ENCODE data around the gene DCP1A. TPM values are rescaled to one million over a fixed set of nuclear protein-coding genes. Genes with fewer than 3 reads are reported as not detected.
A peak's percentile ranks its signal among the peaks of the same experiment; 100 is the strongest.
"Not testable (repeated sequence)": the region's sequence is repeated elsewhere in the genome, so short reads cannot be mapped to it uniquely, and the experiment has no call there.

The DCP1A gene
- total and polyA plus RNA-seq, 5 experiments from 2014 or later: 36.4 to 80.5 (median 68.5) TPM

DNA sequence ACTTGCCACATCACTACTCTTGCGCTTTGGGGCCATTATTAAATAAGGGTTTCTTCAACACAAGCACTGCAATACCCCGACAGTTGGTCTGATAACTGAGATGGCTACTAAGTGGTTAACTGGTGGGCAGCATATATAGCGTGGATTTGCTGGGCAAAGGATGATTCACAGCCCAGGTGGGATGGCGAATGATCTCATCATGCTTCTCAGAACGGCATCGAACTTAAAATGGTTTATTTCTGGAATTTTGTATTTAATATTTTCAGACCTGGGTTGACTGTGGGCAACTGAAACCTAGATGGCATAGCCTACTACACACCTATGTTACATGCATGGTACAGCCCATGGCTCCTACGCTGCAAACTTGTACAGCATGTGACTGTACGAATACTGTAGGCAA is 64.8 kb downstream of the DCP1A start:
- no peaks in the 10 kb centered on the region for H3K27me3 Mint-ChIP-seq
- no peaks in the 10 kb centered on the region for H3K9me3 Mint-ChIP-seq
- DNase-seq: no peak
- H3K27ac Mint-ChIP-seq: no peak overlapping the region
- POLR2A ChIA-PET: no interaction called here
- H3K4me3 Mint-ChIP-seq: no peak overlapping the region
- no peak for ATAC-seq
- H3K36me3 Mint-ChIP-seq: peaks cover 0 to 37% (median 10%) of the 10 kb centered on the region in 3 donors
- no peaks in the 10 kb centered on the region for H3K4me1 Mint-ChIP-seq

DNA sequence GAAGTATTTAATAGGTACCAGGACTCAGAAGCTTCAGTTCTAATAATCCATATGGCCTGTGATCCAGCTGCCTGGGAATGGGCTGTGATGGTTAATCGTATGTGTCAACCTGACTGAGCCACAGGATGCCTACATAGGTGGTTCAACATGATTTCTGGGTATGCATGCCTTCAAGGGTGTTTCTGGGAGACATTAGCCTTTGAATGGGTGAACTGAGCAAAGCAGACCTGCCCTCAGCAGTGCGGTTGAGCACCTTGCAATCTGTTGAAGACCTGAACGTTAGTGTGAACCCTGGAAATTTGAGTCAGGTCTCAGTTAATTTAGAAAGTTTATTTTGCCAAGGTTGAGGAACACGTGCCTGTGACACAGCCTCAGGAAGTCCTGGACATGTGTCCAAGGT is 68.7 kb downstream of the DCP1A start:
- H3K4me1 Mint-ChIP-seq: peaks cover 6 to 11% (median 9%) of the 10 kb centered on the region in 4 donors
- H3K27me3 Mint-ChIP-seq: peaks cover 0 to under 1% (median 0%) of the 10 kb centered on the region in 5 donors
- no peak for DNase-seq
- H3K27ac Mint-ChIP-seq: peak overlapping the region in 1 of 10 donors; percentile 35
- no peak overlapping the region for H3K4me3 Mint-ChIP-seq
- no peak for ATAC-seq
- H3K9me3 Mint-ChIP-seq: no peaks in the 10 kb centered on the region
- H3K36me3 Mint-ChIP-seq: peaks cover 0 to 4% (median 0%) of the 10 kb centered on the region in 3 donors
- POLR2A ChIA-PET: no interaction called here

GRCh38 chr3:53274938-53275605 is 72.3 kb downstream of the DCP1A start:
- ATAC-seq (peak; percentile 93 to 98), DNase-seq (peak in 7 of 10 donors; percentile 31 to 73 (median 52))
- peaks cover 7 to 12% (median 9%) of the 10 kb centered on the region in 4 donors for H3K4me1 Mint-ChIP-seq
- H3K36me3 Mint-ChIP-seq: no peaks in the 10 kb centered on the region
- H3K27ac Mint-ChIP-seq: peak overlapping the region; percentile 79 to 98 (median 93)
- H3K9me3 Mint-ChIP-seq: no peaks in the 10 kb centered on the region
- POLR2A ChIA-PET: interaction anchor here (0.6 to 2.5 kb wide), 6 partner anchors 19 to 147 kb away, joined by 3 to 18 read pairs (median 4); partner anchors contain the start of genes DCP1A and TKT
- H3K4me3 Mint-ChIP-seq: peak overlapping the region; percentile 20 to 75 (median 62)
- H3K27me3 Mint-ChIP-seq: peaks cover 0 to 1% (median 0%) of the 10 kb centered on the region in 5 donors

DNA sequence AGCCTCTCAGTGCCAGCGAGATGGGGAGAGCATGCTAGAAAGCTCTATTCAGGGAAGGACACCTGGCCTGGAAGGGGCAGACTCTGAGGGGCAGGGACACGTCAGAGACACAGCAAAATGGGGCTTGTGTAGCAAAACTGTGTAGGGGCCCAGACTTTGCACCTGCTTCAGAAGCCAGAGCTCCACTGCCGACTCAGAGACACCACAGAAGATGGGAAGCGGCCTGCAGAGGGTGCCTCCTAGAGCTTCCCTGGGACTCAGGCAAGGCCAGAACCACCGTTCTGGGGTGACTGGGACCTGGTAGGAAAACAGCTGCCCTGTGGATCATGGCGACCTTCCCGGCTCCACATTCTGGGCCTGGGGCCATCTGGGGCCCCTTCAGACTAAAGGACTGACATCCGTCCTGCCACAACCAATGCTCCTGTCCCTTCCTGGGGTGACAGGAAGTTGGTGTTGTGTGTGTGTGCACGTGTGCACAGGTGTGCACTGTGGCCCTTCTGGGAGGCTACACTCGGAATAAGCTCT is 74.1 kb downstream of the DCP1A start:
- DNase-seq (no peak), ATAC-seq (no peak)
- Mint-ChIP-seq H3K27me3 (peaks cover 0 to 1% (median 0%) of the 10 kb centered on the region in 5 donors), H3K36me3 (no peaks in the 10 kb centered on the region), H3K27ac (peak overlapping the region in 5 of 10 donors; percentile 53 to 93 (median 84)), H3K4me1 (peaks cover 7 to 12% (median 9%) of the 10 kb centered on the region in 4 donors), H3K4me3 (peak overlapping the region in 1 of 10 donors; percentile 57), H3K9me3 (no peaks in the 10 kb centered on the region)
- POLR2A ChIA-PET: interaction anchor here (1.1 kb wide), 1 partner anchor 15 kb away, joined by 3 read pairs; no protein-coding TSS in a partner anchor

DNA sequence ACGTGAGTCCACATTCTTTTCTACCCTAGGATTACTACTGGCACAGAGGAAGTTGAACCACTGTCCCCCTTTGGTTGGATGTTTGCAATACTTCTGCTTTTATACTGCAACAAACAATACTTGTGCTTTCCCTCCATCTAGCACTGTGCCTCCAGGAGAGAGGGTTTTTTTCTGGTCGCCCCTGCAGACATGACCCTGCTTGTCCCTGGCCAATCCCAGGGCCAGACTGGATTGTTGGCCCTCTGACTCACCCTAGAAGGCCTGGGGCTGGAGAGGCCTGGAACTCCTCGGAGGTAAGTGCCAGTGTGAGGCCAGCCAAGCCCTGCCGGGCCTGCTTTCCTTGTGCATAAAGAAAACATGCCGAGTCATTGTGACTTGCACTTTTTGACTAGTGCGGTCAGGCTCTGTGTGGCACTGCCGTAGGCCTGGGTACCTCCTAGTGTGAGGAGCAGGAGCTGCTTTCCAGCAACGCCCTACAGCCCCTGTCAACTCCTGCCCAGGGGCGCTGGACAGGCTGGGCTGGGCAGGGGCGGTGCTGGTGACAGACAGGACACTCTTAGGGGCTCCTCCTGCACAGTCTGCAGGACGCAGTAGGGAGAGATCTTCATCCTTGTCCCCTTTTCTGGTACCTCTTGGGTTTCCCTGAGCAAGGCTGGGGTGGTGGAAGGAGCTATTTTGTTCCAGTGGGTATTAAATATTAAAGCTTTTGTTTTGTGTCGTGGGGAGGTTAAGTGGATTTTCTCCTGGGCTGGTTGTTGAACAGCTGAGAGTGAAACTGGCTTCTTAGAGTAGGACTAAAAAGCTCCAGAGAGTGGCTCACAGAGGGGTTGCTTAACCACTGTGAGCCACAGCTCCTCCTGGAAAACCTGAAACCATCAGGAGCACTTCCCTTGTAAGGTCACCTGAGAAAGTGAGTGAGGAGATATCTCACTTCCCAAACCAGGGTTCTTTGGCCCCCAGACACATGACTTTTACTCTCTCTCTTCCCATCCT is 77.2 kb downstream of the DCP1A start:
- H3K9me3 Mint-ChIP-seq: no peaks in the 10 kb centered on the region
- ATAC-seq: no peak
- no peaks in the 10 kb centered on the region for H3K36me3 Mint-ChIP-seq
- POLR2A ChIA-PET: no interaction called here
- peaks cover 5 to 7% (median 6%) of the 10 kb centered on the region in 4 donors for H3K4me1 Mint-ChIP-seq
- H3K27ac Mint-ChIP-seq: no peak overlapping the region
- peaks cover 0 to 1% (median 0%) of the 10 kb centered on the region in 5 donors for H3K27me3 Mint-ChIP-seq
- no peak for DNase-seq
- no peak overlapping the region for H3K4me3 Mint-ChIP-seq

GRCh38 chr3:53269193-53269592 is 78.2 kb downstream of the DCP1A start:
- POLR2A ChIA-PET, H3K27ac Mint-ChIP-seq, H3K27me3 Mint-ChIP-seq, H3K9me3 Mint-ChIP-seq, DNase-seq, H3K4me3 Mint-ChIP-seq, H3K36me3 Mint-ChIP-seq, ATAC-seq, H3K4me1 Mint-ChIP-seq: not testable (repeated sequence)

DNA sequence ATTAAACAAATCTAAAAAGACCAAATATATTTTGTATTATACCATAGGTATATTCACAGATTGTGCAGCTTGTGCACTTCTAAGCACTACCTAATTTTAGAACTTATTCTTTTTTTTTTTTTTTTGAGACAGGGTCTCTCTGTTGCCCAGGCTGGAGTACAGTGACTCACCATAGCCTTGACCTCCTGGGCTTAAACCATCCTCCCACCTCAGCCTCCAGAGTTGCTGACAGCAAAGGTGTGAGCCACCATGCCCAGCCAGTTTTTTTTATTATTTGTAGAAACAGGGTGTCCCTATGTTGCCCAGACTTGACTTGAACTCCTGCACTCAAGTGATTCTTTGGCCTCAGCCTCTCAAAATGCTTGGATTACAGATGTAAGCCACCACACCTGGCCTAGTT is 79.6 kb downstream of the DCP1A start:
- POLR2A ChIA-PET: no interaction called here
- Mint-ChIP-seq H3K4me3 (no peak overlapping the region), H3K36me3 (no peaks in the 10 kb centered on the region), H3K27ac (no peak overlapping the region), H3K4me1 (no peaks in the 10 kb centered on the region), H3K27me3 (no peaks in the 10 kb centered on the region), H3K9me3 (no peaks in the 10 kb centered on the region)
- no peak for ATAC-seq
- DNase-seq: no peak

DNA sequence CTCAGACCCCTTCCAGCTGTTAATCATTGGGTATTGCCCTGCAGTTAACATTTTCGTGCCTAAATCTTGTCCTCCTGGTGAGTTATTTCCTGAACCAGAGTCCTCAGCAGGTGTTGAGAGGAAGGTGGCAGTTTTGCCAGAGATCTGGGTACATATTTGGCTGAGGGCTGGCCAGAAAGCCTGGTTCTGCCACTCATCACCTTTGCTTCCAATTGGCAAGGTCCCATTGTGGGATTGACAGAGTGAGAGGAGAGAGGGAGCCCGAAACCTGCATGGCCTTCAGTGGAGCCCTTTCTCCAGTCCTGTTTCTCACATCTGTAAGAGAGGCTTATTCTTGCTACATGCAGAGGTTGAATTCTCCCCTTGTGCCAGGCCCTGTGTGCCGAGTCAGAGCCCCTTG is 82.6 kb downstream of the DCP1A start:
- POLR2A ChIA-PET: interaction anchor here (0.9 kb wide), 1 partner anchor 13 kb away, joined by 3 read pairs; no protein-coding TSS in a partner anchor
- H3K36me3 Mint-ChIP-seq: no peaks in the 10 kb centered on the region
- no peaks in the 10 kb centered on the region for H3K9me3 Mint-ChIP-seq
- no peaks in the 10 kb centered on the region for H3K27me3 Mint-ChIP-seq
- no peak for DNase-seq
- no peak overlapping the region for H3K27ac Mint-ChIP-seq
- H3K4me1 Mint-ChIP-seq: peaks cover 0 to 2% (median 0%) of the 10 kb centered on the region in 4 donors
- ATAC-seq: no peak
- H3K4me3 Mint-ChIP-seq: no peak overlapping the region

GRCh38 chr3:53263907-53264306 is 83.4 kb downstream of the DCP1A start:
- Mint-ChIP-seq H3K9me3 (no peaks in the 10 kb centered on the region), H3K36me3 (no peaks in the 10 kb centered on the region), H3K4me1 (peaks cover 0 to 2% (median 0%) of the 10 kb centered on the region in 4 donors), H3K27ac (no peak overlapping the region), H3K4me3 (no peak overlapping the region), H3K27me3 (no peaks in the 10 kb centered on the region)
- no peak for ATAC-seq
- no peak for DNase-seq
- POLR2A ChIA-PET: interaction anchor here (0.9 kb wide), 1 partner anchor 12 kb away, joined by 3 read pairs; no protein-coding TSS in a partner anchor

DNA sequence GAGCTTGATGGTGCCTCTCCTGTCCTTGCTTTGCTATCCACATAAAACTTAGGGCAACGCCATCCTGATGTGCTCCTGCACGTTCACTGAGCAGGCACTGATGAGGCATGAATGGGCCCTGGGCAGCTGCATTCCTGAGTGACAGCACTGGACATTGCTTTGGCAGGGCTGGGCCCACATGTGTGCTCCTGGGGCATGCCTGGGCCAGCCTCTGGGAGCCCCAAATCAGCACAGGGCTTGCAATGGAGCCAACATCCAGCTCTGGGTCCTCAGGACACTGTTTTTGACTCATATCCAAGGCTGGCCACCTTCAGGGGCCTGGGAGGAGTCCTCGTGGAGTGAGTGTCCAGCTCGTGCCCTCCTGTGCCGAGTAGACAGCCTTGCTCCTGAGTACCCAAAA is 85.6 kb downstream of the DCP1A start:
- no peak overlapping the region for H3K27ac Mint-ChIP-seq
- DNase-seq (no peak), ATAC-seq (no peak)
- H3K27me3 Mint-ChIP-seq: no peaks in the 10 kb centered on the region
- no peak overlapping the region for H3K4me3 Mint-ChIP-seq
- no peaks in the 10 kb centered on the region for H3K9me3 Mint-ChIP-seq
- H3K36me3 Mint-ChIP-seq: no peaks in the 10 kb centered on the region
- POLR2A ChIA-PET: interaction anchor here (1.2 kb wide), 1 partner anchor 86 kb away, joined by 3 read pairs; the partner anchor contains the start of gene DCP1A
- peaks cover 0 to 3% (median under 1%) of the 10 kb centered on the region in 4 donors for H3K4me1 Mint-ChIP-seq

DNA sequence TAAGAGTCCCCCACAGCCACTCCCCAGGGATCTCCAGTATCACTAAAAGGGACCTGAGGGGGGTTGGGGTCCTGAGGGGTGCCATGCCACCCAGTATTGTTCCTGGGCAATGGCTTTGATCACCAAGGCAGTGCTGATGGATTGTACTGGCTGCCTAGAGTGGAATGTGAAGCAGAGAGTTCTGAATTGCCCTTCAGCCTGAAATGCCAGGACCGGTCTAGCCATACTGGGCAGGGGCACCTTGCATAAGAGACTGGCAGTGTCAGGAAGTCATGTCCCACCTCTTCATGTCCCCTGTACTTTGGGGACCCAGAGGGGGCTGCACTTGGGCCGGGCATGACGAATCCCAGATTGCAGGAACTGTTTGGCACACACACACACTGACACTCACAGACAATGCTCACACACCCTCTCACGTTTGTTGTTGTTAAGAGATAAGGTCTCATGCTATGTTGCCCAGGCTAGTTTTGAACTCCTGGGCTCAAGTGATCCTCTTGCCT is 87.0 kb downstream of the DCP1A start:
- POLR2A ChIA-PET: no interaction called here
- H3K9me3 Mint-ChIP-seq: no peaks in the 10 kb centered on the region
- peaks cover 0 to 3% (median under 1%) of the 10 kb centered on the region in 4 donors for H3K4me1 Mint-ChIP-seq
- H3K36me3 Mint-ChIP-seq: no peaks in the 10 kb centered on the region
- ATAC-seq (no peak), DNase-seq (no peak)
- H3K27ac Mint-ChIP-seq: no peak overlapping the region
- no peak overlapping the region for H3K4me3 Mint-ChIP-seq
- no peaks in the 10 kb centered on the region for H3K27me3 Mint-ChIP-seq

DNA sequence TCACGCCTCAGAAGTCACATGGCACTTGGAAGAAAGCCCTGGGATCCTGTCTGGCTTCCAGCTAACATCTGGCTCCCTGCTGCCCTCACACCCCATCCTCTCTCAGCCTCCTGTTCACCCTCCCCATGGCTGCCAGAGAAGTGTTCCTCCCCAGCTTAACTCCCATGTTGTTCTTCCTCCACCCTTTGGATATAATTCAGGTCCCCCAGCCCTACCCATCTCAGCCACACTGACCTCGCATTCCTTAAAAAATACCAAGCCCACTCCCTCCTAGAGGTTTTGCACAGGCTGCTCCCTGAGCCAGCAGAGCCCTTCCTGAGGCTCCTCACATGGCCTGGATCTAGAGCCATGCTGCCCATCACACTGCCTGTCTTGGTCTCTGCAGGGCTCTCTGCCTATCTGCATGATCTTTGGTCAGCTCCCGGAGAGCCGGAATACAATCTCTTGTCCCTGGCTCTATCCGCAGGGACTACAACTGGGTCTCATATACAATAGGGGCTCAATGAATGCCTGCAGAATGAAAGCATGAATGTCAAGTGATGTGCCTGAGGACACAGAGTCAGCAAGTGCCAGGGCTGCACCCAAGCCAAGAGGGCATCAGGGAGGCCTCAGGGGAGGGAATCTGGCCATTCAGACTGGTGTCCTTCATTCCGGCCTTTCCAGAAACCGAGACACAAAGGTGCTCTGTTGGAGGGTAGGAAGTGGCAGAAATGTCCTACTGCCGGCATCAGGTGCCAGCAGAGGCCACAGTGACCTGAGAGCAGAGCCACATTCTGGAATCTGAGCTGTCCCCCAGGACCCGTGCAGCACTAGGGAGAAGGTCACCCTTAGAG is 87.7 kb downstream of the DCP1A start:
- Mint-ChIP-seq H3K4me3 (peak overlapping the region in 1 of 10 donors; percentile 45), H3K9me3 (no peaks in the 10 kb centered on the region), H3K36me3 (no peaks in the 10 kb centered on the region), H3K27me3 (no peaks in the 10 kb centered on the region), H3K27ac (peak overlapping the region in 4 of 10 donors; percentile 3 to 83 (median 67)), H3K4me1 (peaks cover 3 to 7% (median 4%) of the 10 kb centered on the region in 4 donors)
- DNase-seq (no peak), ATAC-seq (no peak)
- POLR2A ChIA-PET: no interaction called here
